ENCODE measurements around the gene ATP10A.

- TF ChIP-seq POLR2AphosphoS5 (IDR thresholded peaks at IDR 0.05; ENCODE audit: low read depth, low read length) = no peak
- no peak for TF ChIP-seq POLR2A (IDR thresholded peaks at IDR 0.05; ENCODE audit: low read depth, low read length)
- no peak for TF ChIP-seq TAF1 (IDR thresholded peaks at IDR 0.05; ENCODE audit: low read depth, low read length)
Observed at GRCh38 chr15:25705433-25706115, 157.6 kb downstream of the ATP10A start.
